GM11168 (cell line): ENCODE results near the gene MYH14.

Experiments used
- in situ Hi-C: fragments of 300-500 bp; cut with MboI; formaldehyde crosslinking; loops from one replicate; pipeline ENCODE4 v1.12.0; 2022; ENCODE audit warnings: low sequenced_read_pairs; ENCODE audit not compliant: unreplicated experiment

Gene MYH14

DNA sequence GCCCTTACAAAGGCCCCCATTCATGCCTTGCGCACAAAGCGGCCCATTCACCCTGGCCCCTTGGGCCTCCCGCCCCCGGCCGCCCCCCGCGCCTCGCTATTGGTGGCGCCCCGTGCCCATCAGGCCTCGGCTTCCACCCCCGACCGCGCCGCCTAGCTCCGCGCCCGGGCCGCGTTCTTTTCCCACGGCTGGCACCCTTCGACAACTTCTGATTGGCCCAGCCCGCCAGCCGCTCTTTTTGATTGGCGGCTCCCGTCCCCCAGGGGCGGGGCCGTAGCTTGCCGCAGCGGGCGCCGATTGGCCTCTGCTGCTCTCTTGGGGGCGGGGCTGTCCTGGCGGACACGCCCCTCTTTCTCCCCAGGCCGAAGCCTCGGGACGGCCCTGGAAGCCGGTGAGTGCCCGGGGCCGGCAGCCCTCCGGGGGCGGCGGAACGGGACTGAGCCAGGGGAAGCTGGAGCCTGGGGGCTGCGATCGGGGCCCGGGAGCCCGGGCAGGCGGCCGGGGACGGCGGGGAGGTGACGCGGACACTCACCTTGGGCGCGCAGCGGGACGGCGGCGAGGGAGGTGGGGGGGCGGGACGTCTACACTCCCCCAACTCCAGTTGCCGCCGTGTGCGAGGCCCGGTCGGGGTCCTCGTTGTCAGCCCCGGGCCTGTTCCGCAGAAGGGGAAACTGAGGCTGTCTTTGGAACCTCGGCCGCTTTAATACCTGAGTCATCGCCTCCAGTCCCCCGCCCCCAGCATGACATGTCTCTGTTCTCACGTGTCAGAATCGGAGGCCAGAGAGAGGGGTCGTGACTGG, at the start of gene MYH14:
Gene MYH14, plus strand, starts transcription at position 342 of the 800 bp plus-strand sequence. CDS start 6,744 bp downstream, outside the sequence.
- in situ Hi-C loops: no loop called here

DNA sequence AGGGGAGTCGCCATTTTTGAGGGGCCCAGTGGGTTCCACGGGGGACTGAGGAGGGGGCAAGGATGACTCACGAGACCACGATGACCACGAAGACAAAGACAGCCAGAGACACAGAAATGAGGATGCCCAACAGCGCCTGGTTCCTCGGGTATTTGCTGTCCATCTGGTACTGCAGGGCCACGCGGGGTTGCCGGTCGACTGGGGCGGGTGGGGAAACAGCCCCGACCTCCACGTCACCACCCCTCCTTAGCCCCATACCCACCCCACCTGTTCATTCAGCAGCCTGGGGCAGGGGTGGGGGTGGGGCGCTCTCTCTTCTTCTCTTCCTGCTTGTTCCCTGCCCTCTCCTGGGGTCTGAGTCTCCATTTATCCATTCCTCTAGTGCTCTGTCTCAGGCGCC, 48.9 kb upstream of the MYH14 start:
- in situ Hi-C loops: no loop called here

DNA sequence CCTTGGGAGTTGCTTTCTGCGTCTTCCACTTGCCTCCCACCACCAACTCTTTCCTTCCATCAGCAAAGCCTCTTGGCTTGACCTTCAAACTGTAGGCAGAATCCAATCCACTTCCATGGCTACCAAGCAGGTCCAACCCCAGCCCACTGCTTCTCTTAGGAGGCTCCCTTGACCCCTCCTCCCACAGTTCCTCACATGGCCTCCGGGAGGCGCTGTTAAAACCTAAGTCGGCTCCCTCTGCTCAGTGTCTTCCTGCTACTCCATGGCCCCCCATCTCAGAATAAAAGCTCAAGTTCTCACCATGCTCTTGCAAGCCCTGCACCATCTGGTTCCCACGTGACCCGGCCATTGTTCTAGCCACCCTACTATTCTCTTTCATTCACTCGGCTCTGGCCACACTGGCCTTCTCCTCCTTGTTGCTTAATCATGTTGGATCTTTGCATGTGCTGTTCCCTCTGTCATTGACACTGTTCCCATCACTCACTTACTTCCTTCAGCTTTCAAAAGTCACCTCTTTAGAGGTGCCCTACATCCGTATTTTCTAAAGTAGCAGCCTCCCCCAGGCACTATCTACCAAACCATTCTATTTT, 47.8 kb upstream of the MYH14 start:
- in situ Hi-C loops: no loop called here

DNA sequence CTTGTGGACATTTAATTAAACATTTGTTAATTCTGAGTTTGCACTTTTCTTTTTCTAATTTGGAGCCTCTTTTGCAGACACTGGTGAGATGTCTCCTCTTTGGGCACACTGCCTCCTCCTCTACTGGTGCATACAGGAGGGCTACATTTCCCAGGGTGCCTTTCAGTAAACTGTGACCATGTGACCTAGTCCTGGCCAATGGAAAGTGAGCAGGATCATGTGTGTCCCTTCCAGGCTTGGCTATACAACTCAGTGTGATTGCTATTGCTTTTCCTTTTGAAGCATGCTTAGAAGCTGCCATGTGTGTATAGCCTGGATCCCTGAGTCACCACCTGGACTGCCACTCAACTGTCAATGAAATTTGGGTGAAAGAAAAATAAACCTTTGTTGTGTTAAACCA, 44.8 kb upstream of the MYH14 start:
- in situ Hi-C loops: no loop called here

DNA sequence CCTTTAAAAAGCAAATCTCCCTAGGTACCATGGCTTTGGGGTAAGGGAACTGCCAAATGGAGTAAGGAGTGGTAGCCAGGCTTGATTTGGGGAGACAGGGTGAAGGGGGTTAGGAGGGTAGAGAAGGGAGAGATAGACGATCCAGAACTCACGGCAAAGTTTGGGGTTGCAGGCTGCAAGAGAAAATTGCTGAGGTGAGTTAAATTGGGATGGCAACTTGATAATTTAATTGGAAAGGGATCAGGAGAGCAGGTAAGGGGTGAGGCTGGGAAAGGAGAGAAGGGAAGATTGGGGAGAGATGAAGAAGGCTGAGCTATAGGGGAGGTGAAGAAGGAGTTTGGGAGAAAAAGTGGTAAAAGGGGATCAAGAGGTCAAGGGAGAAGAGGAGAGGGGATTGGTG, 44.3 kb upstream of the MYH14 start:
- in situ Hi-C loops: no loop called here

DNA sequence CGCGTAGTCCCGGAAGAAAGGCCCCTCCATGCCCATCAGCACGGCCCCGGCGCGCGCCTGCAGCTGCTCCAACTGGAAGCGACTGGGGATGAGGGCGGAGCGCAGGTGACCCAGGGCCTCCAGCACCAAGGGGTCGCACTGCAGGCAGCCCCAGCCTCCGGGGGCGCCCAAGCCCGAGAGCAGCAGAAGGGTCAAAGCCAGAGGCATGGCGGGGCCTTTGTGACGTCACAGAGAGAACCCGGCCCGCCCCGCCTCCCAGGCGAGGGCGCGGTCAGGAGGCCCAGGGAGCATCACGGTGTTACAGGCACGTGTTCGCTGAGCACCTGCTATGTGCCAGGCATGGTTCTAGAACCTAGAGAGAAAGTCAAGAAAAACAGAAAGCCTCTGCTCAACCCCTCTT, 40.4 kb upstream of the MYH14 start, which contains the start of gene IZUMO2:
Gene IZUMO2, minus strand, starts transcription at position 294 of the 400 bp plus-strand sequence. Its CDS starts 87 bp downstream, at position 207.
- in situ Hi-C loops: no loop called here

DNA sequence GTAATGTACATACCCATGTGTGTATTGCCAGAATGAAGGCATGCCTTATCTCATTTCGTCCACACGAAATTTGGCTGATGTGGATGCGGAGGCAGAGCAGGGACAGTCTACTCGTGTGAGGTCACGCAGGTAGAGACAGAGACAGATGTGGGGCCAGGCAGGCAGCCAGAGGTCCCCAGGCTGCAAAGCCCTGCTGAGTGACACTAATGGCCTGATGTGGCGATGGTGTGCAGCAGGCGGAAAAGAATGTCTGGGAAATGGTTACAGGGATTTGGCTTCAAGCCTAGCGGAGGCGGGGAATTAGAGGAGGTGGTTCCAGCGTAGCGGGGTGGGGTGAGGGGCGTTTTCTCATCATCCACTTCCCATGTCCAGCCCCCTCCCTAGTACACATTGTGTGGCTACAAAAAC, 36.1 kb upstream of the MYH14 start:
- in situ Hi-C loops: no loop called here

DNA sequence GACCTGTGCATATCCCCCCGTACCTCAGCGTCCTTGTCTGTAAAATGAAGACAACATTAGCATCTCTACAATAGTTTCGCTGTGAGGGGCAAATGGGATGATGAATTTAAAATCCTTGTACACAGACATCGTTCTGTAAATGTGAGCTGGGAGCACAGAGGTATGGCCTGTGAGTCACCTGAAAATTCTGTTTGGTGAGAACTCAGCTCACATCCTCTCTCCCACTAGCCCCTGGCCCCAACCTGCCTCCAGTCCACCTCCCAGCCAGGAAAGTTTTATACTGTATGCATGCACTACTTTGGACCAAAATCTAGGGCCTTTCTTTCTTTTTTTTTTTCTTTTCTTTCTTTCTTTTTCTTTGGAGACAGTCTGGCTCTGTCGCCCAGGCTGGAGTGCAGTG, 31.7 kb upstream of the MYH14 start:
- in situ Hi-C loops: no loop called here

DNA sequence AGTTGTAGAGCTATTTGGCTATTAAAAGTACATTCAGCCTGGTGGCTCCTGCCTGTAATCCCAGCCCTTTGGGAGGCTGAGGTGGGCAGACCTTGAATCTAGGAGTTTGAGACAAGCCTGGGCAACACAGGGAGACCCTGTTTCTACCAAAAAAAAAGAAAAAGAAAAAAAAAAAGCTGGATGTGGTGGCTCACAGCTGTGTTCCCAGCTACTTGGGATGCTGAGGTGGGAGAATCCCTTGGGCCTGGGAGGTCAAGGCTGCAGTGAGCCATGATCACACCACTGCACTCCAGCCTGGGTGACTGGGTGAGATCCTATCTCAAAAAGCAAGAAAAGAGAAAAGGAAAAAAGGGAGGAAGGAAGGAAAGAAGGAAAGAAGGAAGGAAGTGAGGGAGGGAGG, 30.7 kb upstream of the MYH14 start:
- in situ Hi-C loops: no loop called here

DNA sequence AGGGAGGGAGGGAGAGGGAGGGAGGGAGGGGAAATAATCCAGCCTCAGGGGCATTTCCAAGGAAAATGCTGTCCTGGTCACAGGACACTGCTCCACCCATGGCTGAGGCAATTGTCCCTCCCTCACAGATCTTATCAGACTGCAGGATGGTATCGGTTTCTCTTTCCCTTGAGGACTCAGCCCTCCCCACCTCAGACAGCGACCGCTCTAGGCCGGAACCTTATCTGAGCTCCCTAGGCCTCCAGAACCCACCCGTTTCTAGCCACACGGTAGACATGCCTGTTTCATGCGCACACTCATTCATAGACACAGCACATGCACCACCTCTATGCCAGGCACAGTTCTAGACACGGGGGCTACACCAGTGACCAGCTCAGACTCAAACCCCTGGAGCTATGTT, 30.3 kb upstream of the MYH14 start:
- in situ Hi-C loops: no loop called here

DNA sequence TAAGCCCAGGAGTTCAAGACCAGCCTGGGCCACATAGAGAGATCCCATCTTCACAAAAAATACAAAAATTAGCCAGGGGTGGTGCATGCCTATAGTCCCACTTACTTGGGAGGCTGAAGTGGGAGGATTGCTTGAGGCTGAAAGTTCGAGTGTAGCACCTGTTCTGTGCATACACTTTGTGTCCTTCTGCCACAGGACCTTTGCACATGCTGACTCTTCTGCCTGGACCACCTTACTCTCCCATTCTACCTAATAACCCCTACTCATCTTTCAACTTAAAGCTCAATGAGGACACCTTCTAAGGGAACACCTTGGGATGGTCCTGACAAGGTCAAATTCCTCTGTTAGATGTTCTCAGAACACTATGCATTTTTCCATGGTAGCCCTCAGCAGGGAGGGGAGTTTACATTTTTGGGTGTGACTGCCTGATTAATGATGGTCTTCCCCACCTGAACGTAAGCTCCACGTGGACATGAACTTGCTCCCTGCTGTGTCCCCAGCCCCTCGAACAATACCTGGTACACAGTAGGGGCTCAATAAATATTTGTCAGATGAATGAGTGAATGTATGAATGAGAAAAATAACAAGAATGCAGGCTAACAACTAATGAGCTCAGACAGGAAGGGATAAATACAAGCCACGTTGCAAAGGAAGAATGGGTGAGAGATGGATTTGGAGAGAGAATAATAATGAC, 29.2 kb upstream of the MYH14 start:
- in situ Hi-C loops: no loop called here

DNA sequence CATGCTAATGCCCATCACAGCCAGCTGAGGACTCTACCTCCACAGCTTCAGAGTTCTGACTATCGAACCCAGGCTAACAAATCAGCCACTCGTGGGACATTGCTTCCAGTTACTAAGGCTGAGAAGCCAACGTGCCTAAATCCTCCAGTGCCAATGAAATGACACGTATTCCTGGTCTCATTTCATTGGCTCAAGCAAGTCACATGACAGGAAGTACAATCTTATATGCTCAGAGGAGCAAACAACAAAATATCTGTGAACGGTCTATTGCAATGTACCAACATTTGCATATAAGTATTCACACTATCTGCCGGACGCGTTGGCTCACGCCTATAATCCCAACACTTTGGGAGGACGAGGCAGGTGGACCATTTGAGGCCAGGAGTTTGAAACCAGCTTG, 27.5 kb upstream of the MYH14 start:
- in situ Hi-C loops: no loop called here

DNA sequence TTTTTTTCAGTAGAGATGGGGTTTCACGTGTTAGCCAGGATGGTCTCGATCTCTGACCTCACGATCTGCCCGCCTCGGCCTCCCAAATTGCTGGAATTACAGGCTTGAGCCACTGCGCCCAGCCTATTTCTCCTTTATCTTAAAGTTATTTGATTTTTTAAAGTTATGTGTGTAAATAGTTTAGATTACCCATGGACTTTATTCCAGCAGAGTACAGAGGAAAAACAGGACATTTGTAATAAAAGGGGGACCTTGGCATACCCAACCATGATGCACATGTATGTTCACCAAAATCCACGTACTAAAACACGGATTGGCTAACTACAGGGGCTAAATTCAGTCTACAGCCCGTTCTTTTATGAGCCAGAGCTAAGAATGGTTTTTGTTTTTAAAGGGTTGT, 26.6 kb upstream of the MYH14 start:
- in situ Hi-C loops: no loop called here

DNA sequence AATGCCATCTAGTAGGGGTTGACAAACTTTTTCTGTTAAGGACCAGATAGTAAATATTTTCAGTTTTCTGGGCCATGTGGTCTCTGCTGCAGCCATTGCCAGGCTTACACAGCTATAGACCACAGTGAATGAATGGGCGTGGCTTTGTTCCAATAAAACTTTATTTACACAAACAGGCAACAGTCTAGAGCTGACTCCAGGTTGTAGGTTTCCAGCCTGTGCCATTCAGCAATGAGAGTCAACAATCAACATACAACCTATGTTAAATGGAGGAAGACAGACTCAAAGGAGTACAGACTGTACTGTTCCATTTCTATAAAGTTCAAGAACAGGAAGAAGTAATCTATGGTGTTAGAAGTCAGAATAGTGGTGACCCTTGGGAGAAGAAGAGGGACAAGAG, 25.1 kb upstream of the MYH14 start:
- in situ Hi-C loops: no loop called here

DNA sequence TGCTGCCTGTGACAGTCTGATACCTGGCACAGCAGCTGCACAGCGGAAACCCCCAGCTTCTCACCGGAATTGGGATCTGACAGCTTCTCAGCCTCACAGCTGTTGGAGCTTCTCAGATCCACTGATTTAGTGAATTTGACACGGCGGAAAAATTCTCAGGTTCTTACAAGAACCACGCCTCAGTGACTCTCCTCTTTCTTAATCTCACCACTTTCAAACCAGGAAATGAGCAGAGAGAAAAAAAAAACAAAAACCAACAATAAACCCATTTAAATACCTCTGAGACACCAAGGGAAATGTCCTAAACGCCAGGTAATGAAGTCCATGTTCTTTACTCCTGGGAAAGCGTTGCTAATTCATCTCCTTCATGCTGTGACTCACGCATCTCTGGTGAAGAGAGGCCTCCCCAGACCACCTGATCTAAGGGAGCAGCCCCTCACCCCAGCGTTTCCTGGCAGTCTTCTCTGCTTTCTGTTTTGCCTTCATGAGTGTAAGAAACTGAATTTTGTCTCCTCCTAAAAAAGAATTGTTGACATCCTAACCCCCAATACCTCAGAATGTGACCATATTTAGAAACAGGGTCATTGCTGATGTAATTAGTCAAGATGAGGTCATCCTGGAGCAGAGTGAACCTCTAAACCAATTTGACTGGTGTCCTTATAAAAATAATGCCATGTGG, 24.4 kb upstream of the MYH14 start:
- in situ Hi-C loops: no loop called here

DNA sequence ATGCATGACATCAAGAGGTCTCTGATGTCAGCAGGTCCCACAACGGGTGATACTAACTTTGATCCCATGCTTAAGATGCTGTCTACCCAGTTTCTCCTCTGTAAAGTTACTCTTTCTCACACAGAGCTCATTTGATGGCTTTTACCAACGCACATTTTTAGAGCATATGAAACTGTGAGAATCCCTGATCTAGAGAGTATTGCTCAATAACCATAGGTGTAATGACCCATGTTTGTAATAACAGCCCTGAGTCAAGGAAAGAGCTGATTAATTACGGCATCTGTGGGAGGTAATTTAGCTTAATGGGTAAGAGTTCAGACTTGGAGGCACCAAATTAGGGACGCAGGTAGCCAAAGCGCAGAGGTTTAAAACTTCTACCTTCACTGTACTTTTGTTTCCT, 22.3 kb upstream of the MYH14 start:
- in situ Hi-C loops: no loop called here

DNA sequence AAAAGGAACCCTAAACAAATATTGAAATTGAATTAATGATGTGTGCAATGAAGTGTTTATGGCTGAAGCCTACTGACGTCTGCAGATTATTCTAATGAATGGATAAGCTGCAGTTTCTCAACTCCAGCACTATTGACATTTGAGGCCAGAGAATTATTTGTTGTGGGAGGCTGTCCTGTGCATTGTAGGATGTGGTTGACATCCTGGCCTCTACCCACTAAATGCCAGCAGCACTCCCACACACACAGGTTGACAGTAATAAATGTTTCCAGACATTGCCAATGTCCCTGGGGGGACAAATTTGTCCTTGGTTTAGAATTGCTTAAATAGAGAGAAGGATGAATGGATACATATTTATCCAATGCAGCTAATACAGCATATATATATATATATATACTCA, 19.2 kb upstream of the MYH14 start:
- in situ Hi-C loops: no loop called here

DNA sequence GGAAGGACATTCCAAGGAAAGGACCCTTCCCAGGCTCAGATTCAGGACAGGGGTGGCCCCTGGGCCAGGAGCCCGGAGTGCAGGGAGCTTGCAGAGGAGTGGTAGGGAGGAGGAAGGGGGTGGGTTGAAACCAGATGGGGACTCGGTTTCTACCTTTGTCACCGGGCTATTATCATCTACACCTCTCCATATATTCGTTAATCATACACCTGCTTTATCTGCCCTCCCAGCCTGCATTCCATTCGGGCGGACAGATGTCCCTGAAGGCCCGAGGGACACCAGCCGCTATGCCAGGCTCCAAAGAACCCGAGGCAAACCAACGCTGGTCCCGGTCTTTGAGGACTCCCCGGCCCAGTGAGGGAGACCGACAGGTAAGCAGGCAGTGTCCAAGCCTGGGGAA, 15.5 kb upstream of the MYH14 start:
- in situ Hi-C loops: no loop called here

DNA sequence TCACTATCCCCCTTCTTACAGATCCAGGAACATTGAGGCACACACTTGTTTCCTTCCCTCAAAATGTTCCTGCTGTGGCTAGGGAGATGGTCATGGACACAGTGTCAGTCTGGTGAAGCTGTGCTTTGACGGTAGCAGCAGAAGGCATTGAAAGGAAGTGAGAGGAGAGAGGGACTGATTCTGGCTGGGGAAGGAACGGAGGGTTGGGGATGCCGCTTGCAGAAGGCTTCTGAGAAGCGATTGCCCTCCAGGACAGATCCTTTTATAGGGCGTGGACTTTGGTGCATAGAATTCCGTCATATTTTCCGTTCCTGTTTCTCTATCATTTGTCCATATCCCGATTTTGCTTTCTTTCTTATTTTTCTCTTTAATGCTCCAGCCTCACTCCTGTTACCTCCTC, 14.1 kb upstream of the MYH14 start:
- in situ Hi-C loops: no loop called here

DNA sequence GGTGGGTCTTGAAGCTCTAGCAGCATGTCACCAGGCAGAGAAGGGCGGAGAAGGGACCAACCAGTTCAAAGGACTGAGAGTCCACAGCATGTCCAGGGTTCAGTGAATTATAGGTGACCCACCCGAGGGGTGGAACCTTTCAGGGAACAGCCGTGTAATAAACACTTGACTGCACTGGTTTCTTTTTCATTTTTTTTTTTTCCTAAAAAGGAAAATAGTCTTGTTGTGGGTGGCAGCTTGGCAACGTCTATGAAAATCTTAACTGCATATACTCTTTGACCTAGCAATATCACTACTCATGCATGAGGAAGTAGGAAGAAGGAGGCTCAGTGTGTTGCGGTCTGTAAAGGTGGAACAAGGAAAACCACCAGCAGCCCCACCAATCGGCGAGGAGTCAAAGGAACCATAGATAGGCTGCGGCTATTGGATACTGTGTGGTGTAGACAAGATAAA, 13.0 kb upstream of the MYH14 start:
- in situ Hi-C loops: no loop called here

DNA sequence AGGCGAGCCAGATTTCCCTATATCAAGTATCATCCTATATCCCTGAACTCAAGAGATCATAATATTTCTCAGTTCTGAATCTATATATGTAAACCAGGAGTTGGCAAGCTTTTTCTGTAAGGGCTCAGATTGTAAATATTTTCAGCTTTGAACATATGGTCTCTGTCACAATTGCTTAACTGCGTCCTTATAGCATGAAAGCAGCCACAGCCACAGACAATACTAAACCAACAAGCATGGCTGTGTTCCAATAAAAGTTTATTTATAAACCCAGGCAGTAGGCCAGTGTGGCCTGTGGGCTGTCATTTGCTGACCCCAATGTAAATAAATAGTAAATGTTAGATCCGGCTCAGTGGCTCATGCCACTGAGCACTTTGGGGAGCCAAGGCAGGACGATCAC, 12.2 kb upstream of the MYH14 start:
- in situ Hi-C loops: no loop called here
